HG03565 (cell line): ENCODE measurements around the gene ADCY2.
"Not testable (repeated sequence)": the region's sequence is repeated elsewhere in the genome, so short reads cannot be mapped to it uniquely, and the experiment has no call there.

Source experiments
- ATAC-seq: cut with Tn5 transposase; IDR thresholded peaks from one replicate; pipeline ENCODE4 v1.9.1; 2021; ENCODE audit warnings: mild to moderate bottlenecking, moderate library complexity; ENCODE audit not compliant: unreplicated experiment

Gene ADCY2

GRCh38 chr5:7395432-7395946, 449 bp upstream of the ADCY2 start:
- ATAC-seq = no peak

GRCh38 chr5:7396713-7397454, 946 bp downstream of the ADCY2 start:
- ATAC-seq = no peak

- no peak for ATAC-seq
Observed at GRCh38 chr5:7397937-7398336, 2.0 kb downstream of the ADCY2 start.

- no peak for ATAC-seq
Observed at GRCh38 chr5:7398596-7399280, 2.8 kb downstream of the ADCY2 start.

GRCh38 chr5:7405277-7405676, 9.3 kb downstream of the ADCY2 start:
- no peak for ATAC-seq

- ATAC-seq = no peak
Observed at GRCh38 chr5:7410936-7411511, 15.1 kb downstream of the ADCY2 start.

DNA sequence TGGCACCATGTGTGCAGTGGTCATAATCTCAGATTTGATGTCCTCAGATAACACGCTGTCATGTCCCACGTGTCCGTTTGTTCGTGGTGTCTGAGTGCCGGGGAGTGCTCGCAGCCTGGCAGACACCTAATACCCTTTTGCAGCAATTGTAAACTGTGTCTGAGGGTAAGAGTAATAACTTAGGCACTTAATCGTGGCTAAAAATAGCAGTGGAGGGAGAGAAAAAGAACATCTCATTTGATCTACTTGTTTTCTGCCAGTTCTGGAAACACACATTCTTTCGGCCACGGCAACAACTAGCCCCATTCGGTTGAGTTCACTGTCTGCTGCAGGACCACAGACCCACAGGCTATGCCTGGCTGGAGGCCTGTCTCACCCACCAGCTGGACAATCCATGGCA, 16.5 kb downstream of the ADCY2 start:
- no peak for ATAC-seq

DNA sequence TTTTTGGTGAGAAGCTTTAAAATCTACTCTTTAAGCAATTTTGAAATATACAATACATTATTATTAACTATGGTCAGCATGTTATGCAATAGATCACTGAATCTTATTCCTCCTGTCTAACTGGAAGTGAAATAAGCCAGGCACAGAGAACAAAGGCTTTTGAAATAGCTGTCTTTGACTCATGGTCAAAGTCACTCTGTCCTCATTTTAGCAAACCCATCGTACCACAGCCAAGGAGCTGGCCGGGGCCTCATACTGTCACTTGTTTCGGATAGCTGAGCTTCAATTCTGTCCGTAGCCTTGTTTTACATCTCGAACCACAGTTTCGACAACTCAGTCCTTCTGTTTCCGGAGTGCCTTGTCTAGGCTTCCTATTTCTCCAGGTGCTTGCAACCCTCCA, 19.2 kb downstream of the ADCY2 start:
- no peak for ATAC-seq

- ATAC-seq = no peak
Observed at GRCh38 chr5:7415587-7416535, 19.9 kb downstream of the ADCY2 start.

GRCh38 chr5:7418276-7418675, 22.3 kb downstream of the ADCY2 start:
- no peak for ATAC-seq

GRCh38 chr5:7419367-7419766, 23.4 kb downstream of the ADCY2 start:
- no peak for ATAC-seq

- no peak for ATAC-seq
Observed at GRCh38 chr5:7419846-7420245, 23.9 kb downstream of the ADCY2 start.

DNA sequence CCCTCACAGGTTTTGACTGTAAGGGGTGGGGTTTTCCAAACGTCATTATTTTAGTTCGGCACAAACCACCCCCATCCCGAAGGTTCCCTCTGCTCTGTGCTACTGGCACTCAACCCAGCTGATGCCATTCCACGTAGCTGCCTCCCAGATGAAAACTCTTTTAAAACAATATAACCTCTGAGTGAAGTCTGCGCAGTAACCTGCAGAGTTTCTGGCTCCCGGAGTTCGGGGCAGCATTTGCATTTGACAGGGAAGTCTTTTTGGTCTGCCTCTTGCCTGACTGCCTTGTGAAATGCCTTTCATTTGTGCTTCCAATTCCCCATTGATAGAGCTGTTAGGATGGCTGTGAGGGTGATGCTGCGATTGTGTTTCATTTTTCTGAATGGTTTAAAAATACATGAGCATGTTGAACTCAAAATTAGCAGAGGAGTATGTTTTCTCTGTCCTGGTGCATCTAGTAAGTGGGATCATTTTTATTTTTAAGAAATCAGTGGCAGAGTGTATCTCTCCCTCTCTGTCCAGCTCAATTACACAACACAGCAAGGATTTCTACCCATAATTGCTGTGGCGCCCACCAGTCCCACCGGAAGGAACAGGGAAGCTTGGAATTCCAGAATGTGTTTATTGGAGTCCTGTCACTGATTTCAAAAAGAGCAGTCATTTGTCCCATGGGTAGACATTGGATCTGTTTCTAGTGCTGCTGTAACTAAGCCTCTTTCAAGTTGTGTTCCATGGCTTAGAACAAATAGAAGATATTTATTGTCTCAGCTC, 24.8 kb downstream of the ADCY2 start:
- no peak for ATAC-seq

GRCh38 chr5:7422316-7423106, 26.6 kb downstream of the ADCY2 start:
- no peak for ATAC-seq

DNA sequence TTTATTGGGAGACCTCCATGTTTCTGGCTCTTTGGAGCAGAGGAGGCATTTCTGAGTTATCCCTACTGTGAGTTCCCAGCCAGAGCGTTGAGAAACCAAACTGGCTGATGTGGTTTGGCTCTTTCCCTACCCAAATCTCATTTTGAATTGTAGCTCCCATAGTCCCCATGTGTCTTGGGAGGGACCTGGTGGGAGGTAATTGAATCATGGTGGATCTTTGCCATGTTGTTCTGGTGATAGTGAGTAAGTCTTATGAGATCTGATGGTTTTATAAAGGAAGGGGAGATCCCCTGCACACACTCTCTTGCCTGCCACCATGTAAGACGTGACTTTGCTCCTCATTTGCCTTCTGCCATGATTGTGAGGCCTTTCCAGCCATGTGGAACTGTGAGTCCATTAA, 27.3 kb downstream of the ADCY2 start:
- not testable (repeated sequence) for ATAC-seq

GRCh38 chr5:7425830-7426229, 29.9 kb downstream of the ADCY2 start:
- ATAC-seq = no peak

DNA sequence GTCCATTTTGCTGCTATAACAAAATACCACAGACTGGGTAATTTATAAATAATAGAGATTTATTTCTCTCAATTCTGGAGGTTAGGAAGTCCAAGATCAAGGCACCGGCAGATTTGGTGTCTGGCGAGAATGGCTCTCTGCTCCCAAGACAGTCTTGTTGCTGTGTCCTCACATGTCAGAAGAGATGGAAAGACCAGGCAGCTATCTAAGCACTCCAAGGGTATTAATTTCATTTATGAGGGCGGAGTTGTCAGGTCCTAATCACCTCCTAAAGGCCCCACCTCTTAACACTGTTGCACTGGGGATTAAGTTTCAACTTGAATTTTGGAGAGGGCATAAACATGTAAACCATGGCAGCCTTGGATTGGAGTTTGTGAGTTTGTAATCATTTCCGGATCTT, 30.3 kb downstream of the ADCY2 start:
- no peak for ATAC-seq

DNA sequence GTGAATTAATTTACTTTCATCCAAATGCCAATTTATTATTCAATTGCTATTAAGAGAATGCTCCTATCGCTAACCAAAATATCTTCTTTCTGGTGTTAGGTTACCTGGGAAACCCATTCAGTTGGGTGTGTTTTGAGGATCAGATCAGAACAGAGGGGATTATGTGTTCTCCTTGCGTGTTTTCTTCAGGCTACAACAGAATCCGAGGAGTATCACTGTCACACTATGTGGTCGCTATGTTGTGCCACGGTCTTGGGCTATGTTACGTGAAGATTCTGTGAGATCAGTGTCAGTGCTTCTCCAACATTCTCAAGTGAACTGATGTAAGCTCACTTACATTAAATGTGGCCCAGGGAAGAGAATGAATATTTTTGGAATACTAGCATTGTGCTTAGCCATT, 39.0 kb downstream of the ADCY2 start:
- no peak for ATAC-seq

- no peak for ATAC-seq
Observed at GRCh38 chr5:7435503-7435902, 39.6 kb downstream of the ADCY2 start.
